ENCODE results near the gene PAN2.

- TF ChIP-seq CTCF (IDR thresholded peaks at IDR 0.05; ENCODE audit: insufficient read depth, low read depth, low read length) (no peak), EZH2 (IDR thresholded peaks at IDR 0.05; ENCODE audit: insufficient read depth, low read length) (no peak)
Measured at GRCh38 chr12:56326533-56326932, 7.3 kb downstream of the PAN2 start.
